22Rv1 (cell line): ENCODE measurements around the gene PFKM.

ENCODE experiments used
- CTCF ChIP-seq: fragments of 450-650 bp; IDR thresholded peaks from 2 replicates; pipeline ENCODE4 v1.5.1; 2017; ENCODE audit warnings: mild to moderate bottlenecking
- ZFX ChIP-seq: fragments of 450-650 bp; IDR thresholded peaks from 2 replicates; pipeline ENCODE4 v1.6.1; 2017; ENCODE audit warnings: antibody characterized with exemption, borderline replicate concordance

DNA sequence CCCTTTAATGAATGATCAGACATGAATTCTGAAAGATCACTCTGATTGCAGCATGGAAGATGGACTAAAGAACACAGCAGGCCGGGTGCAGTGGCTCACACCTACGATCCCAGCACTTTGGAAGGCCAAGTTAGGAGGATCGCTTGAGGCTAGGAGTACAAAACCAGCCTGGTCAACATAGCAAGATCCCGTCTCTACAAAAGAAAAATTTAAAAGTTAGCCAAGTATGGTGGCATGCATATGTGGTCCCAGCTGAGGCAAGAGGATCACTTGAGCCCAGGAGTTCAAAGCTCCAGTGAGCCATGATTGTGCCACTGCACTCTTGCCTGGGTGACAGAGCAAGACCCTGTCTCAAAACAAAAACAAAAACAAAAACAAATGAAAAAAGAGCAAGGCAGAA, 48.4 kb upstream of the PFKM start:
- TF ChIP-seq CTCF (no peak), ZFX (no peak)
